ENCODE measurements around the gene NBEA. TPM values are rescaled to one million over a fixed set of nuclear protein-coding genes. Genes with fewer than 3 reads are reported as not detected.
"Not testable (repeated sequence)": the region's sequence is repeated elsewhere in the genome, so short reads cannot be mapped to it uniquely, and the experiment has no call there.

The NBEA gene
- total RNA-seq, 2 experiments from 2014 or later, result 0.12 to 0.23 TPM

DNA sequence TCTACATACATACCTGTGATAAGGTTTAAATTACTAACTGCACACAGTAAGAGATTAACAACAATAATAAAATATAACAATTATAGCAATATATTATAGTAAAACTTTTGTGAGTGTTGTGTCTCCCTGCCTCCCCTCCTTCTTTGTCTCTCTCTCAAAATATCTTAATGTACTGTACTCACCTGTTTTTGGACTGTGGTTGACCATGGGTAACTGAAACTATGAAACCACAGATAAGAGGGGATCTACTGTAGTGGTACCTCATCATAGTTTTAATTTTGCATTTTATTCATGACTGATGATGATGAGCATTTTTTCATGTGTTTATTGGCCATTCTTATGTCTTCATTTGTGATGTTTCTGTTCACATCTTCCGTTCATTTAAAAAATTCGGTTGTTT, 104.5 kb downstream of the NBEA start:
- Mint-ChIP-seq H3K4me1 (no peaks in the 10 kb centered on the region), H3K27ac (no peak overlapping the region), H3K9me3 (ENCODE audit: low read depth) (no peaks in the 10 kb centered on the region), H3K27me3 (no peaks in the 10 kb centered on the region), H3K4me3 (no peak overlapping the region), H3K36me3 (no peaks in the 10 kb centered on the region)
- ATAC-seq, result no peak
- DNase-seq, result no peak
- CTCF ChIA-PET, result no interaction called here

DNA sequence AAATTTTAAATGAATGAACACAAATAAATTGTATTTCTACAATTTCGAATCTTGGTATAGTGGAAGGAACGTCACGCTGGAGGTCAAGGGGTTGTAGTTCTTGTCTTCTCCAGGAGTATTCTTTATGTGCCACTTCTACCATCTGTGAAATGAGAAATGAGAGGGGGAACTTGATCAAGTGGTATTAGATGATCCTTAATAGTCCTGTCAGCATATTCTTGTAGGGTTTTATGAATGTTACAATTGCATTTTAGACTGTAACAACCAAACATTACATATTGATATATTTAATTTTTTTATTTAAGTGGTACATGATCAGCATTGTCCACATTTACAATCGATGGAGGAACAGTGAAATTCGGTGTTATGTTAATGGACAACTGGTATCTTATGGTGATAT, 113.6 kb downstream of the NBEA start:
- DNase-seq, result no peak
- no peaks in the 10 kb centered on the region for H3K36me3 Mint-ChIP-seq
- no peaks in the 10 kb centered on the region for H3K9me3 Mint-ChIP-seq (ENCODE audit: low read depth)
- no peak for ATAC-seq
- H3K4me3 Mint-ChIP-seq, result no peak overlapping the region
- no peaks in the 10 kb centered on the region for H3K4me1 Mint-ChIP-seq
- CTCF ChIA-PET, result no interaction called here
- no peak overlapping the region for H3K27ac Mint-ChIP-seq
- no peaks in the 10 kb centered on the region for H3K27me3 Mint-ChIP-seq

DNA sequence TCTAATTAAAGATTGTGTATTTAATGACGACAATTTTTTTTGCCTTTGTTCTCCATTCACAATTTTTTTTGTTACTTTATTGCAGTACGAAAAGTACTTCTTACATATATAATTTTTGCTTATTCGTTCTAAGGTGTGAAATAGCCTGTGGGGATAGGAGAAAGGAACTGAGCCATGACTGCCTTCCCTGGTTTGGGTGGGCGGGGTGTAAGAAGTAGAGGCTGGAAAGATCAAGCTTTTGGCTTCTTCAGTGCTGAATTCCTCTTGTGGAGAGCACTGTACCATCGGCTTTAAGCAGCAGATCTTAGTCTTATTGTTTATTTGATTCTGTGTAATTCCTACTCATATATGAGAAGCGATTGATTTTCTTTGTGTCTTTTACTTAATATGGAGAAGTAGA, 115.8 kb downstream of the NBEA start:
- DNase-seq, result no peak
- Mint-ChIP-seq H3K27me3 (no peaks in the 10 kb centered on the region), H3K9me3 (ENCODE audit: low read depth) (no peaks in the 10 kb centered on the region), H3K4me3 (no peak overlapping the region), H3K4me1 (no peaks in the 10 kb centered on the region), H3K36me3 (no peaks in the 10 kb centered on the region), H3K27ac (no peak overlapping the region)
- ATAC-seq, result no peak
- CTCF ChIA-PET, result no interaction called here

DNA sequence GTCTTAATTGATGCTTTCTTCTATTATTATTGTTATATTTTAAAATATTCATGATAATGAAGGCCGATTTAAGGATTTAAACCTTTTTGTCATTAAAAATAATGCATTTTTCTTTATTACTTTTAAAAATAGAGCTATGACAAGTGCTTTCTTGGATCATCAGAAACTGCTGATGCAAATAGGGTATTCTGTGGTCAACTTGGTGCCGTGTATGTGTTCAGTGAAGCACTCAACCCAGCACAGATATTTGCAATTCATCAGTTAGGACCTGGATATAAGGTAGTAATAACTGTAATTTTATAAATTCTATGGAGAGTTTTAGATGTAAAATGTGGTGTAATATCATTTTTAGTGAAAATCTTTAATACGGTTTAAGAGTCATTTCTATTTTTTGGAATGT, 116.5 kb downstream of the NBEA start:
- H3K9me3 Mint-ChIP-seq (ENCODE audit: low read depth); H3K4me1 Mint-ChIP-seq; H3K27me3 Mint-ChIP-seq; H3K4me3 Mint-ChIP-seq; H3K36me3 Mint-ChIP-seq; CTCF ChIA-PET; DNase-seq; ATAC-seq; H3K27ac Mint-ChIP-seq: not testable (repeated sequence)

DNA sequence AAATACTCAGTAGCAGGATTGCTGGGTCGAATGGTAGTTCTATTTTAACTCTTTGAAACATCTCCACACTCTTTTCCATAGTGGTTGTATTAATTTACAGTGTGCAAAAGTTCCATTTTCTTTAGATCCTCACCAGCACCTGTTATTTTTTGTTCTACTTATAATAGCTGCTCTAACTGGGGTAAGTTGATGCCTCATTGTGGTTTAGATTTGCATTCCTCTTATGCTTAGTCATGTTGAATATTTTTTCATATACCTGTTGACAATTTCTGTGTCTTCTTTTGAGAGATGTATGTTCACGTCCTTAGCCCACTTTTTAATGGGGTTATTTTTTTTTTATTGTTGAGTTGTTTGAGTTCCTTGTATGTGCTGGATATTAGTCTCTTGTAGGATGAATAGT, 144.6 kb downstream of the NBEA start:
- Mint-ChIP-seq H3K9me3 (ENCODE audit: low read depth) (no peaks in the 10 kb centered on the region), H3K27me3 (no peaks in the 10 kb centered on the region), H3K27ac (no peak overlapping the region), H3K36me3 (no peaks in the 10 kb centered on the region), H3K4me3 (no peak overlapping the region), H3K4me1 (no peaks in the 10 kb centered on the region)
- DNase-seq, result no peak
- CTCF ChIA-PET, result no interaction called here
- no peak for ATAC-seq

DNA sequence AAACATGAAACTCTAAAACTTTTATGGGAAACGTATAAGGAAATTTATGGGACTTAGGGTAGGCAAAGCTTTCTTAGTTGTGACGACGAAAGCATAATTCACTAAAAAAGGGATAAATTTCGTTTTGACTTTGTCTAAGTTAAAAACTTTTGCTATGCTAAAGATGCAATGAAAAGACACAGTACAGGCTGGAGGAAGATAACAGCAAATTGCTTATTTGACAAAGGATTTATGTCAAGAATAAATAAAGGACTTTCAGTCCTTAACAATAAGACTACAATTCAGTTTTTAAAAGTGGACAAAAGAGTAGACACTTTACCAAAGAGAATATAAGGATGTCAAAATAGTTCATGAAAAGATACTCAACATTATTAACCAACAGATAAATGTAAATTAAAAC, 150.2 kb downstream of the NBEA start:
- H3K27ac Mint-ChIP-seq, result no peak overlapping the region

DNA sequence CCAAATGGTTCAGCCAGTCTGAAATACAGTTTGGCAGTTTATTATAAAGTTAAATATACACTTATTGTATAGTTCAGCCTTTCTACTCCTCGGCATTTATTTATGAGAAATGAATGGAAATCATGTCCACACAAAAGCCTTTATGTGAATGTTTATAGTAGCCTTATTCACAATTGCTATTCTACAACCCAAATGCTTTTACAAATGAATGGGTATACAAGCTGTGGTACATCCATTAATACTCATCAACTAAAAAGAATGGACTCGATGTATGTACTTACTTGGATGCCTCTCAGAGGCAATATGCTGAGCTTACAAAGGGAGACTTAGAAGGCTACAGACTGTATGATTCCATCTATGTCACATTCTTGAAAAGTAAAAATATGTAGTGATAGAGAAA, 150.7 kb downstream of the NBEA start:
- H3K4me3 Mint-ChIP-seq, result no peak overlapping the region
- CTCF ChIA-PET, result no interaction called here
- no peak for DNase-seq
- H3K36me3 Mint-ChIP-seq, result no peaks in the 10 kb centered on the region
- H3K9me3 Mint-ChIP-seq (ENCODE audit: low read depth), result peaks cover 2% of the 10 kb centered on the region
- H3K27me3 Mint-ChIP-seq, result no peaks in the 10 kb centered on the region
- H3K4me1 Mint-ChIP-seq, result no peaks in the 10 kb centered on the region
- no peak for ATAC-seq
- H3K27ac Mint-ChIP-seq, result no peak overlapping the region

More for the DNA sequence above, 150.2 kb downstream of the NBEA start:
- Mint-ChIP-seq H3K9me3 (ENCODE audit: low read depth) (peaks cover 2% of the 10 kb centered on the region), H3K36me3 (no peaks in the 10 kb centered on the region), H3K4me1 (no peaks in the 10 kb centered on the region), H3K4me3 (no peak overlapping the region), H3K27me3 (no peaks in the 10 kb centered on the region)
- ATAC-seq (no peak), DNase-seq (no peak)
- CTCF ChIA-PET, result no interaction called here

DNA sequence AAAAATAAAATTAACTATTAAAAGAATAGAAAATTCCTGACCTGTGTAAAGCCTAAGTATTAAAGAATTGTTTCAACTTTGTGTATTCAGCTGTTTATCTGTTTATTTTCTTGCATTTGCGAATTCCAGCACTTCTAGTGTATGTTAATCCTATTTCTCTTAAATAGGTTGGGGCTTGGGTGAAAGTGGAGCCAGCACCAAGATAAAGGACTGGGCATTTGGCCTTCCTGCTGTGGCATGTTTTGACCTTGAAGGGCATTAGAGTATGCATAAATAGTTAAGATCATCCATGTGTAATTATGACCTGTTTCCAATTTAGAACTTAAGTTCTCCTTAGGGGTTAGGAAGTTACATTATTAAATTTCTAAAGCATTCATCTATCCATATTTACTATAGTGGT, 151.3 kb downstream of the NBEA start:
- H3K4me3 Mint-ChIP-seq, result no peak overlapping the region

DNA sequence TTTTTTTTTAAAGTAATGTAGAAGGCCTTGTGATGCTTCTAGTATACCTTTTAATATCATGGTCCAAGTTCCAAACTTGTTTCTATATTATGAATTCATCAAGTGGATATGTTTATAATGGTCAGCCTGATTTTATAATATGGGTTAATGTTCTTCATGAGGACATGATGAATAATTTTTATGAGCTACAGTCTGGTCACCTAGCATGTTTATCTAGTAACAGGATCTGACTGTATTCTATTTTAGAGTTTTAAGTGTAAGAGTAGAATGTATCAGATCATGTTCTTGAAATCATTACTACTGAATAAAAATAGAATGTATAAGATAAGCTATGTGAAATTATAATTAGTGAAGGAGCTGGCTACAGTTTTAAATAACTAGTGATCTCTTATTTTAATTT, 164.7 kb downstream of the NBEA start:
- DNase-seq; H3K36me3 Mint-ChIP-seq; H3K4me1 Mint-ChIP-seq; CTCF ChIA-PET; ATAC-seq; H3K27ac Mint-ChIP-seq; H3K27me3 Mint-ChIP-seq; H3K9me3 Mint-ChIP-seq (ENCODE audit: low read depth); H3K4me3 Mint-ChIP-seq: not testable (repeated sequence)

More for the DNA sequence above, 151.3 kb downstream of the NBEA start:
- H3K27me3 Mint-ChIP-seq, result no peaks in the 10 kb centered on the region
- no peaks in the 10 kb centered on the region for H3K4me1 Mint-ChIP-seq
- ATAC-seq (no peak), DNase-seq (no peak)
- H3K36me3 Mint-ChIP-seq, result no peaks in the 10 kb centered on the region
- CTCF ChIA-PET, result no interaction called here
- H3K27ac Mint-ChIP-seq, result no peak overlapping the region
- H3K9me3 Mint-ChIP-seq (ENCODE audit: low read depth), result peaks cover 2% of the 10 kb centered on the region

DNA sequence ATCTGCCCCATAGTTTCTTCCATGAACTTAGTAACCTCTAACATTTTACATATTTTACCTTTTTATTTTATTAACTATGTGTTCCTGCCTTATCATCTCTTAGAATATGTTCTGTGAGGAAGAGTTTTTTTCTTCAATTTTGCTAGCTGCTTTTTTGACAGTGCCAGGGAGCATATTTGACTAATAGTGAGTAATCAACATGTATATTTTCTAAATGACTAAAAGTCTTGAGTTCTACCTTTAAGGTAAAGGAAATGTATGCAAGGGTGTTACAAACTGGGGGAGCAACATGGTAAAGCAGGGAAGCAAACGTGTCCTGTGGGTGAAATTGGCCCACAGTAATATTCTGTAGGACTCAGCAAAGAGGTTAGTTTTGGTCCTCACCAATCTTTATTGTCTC, 165.5 kb downstream of the NBEA start:
- Mint-ChIP-seq H3K4me3 (no peak overlapping the region), H3K4me1 (no peaks in the 10 kb centered on the region), H3K9me3 (ENCODE audit: low read depth) (peaks cover 4% of the 10 kb centered on the region), H3K36me3 (no peaks in the 10 kb centered on the region), H3K27me3 (no peaks in the 10 kb centered on the region), H3K27ac (no peak overlapping the region)
- ATAC-seq, result no peak
- CTCF ChIA-PET, result no interaction called here
- DNase-seq, result no peak

DNA sequence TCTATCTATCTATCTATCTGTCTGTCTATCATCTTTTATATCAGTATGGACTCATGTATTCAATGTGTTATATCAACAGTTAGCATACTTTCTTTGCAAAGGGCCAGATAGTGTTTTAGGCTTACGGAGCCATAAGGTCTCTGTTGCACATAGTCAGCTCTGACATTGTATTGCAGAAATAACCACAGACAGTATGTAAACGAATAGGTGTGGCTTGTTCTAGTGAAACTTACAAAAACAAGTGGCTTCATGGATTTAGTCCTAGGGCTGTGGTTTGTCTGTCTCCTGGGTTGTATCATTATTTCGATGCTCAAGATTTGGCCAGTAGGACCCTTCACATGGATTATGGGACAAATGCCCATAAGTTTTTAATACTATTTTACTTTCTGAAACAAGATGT, 171.5 kb downstream of the NBEA start:
- H3K27me3 Mint-ChIP-seq; DNase-seq; H3K4me1 Mint-ChIP-seq; CTCF ChIA-PET; H3K9me3 Mint-ChIP-seq (ENCODE audit: low read depth); ATAC-seq; H3K27ac Mint-ChIP-seq; H3K36me3 Mint-ChIP-seq; H3K4me3 Mint-ChIP-seq: not testable (repeated sequence)

DNA sequence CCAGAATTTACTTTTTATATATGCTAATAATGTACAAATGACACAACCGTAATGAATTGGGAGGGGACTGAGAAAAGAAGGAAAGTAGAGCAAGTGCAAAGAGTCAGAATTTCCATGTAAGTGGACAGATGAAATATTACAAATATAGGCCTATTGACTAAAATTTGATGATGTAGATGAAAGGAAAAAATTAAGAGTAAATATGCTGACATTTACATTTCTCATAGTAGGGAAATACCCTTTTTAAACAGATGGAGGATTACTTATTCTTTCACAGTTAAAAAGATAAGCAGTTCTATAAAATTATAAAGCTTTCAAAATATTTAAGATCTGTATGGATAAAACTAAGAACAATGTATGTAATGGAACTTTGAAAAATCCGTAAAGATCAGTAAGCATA, 185.4 kb downstream of the NBEA start:
- Mint-ChIP-seq H3K9me3 (ENCODE audit: low read depth) (no peaks in the 10 kb centered on the region), H3K4me3 (no peak overlapping the region), H3K27ac (no peak overlapping the region), H3K27me3 (no peaks in the 10 kb centered on the region), H3K4me1 (no peaks in the 10 kb centered on the region), H3K36me3 (no peaks in the 10 kb centered on the region)
- ATAC-seq (no peak), DNase-seq (no peak)
- CTCF ChIA-PET, result no interaction called here

DNA sequence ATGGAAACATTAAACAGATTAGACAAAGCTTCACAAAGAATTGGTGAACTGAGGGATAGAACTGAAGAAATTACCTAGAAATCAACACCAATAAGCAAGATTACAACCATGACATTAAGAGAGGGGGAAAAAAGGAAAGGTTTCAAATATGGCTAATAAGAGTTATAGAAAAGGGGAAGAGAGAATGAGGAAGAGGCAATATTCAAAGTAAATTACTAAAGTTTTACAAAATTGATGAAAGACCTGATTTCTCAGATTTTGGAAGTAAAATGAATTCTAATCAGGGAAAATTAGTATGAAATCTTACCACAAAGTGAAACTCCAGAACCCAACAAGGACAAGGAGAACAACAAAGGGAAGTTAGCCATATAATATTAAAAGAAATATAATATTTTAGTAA, 187.4 kb downstream of the NBEA start:
- DNase-seq, result no peak
- ATAC-seq, result no peak
- no peaks in the 10 kb centered on the region for H3K9me3 Mint-ChIP-seq (ENCODE audit: low read depth)
- CTCF ChIA-PET, result no interaction called here
- H3K27me3 Mint-ChIP-seq, result no peaks in the 10 kb centered on the region
- no peak overlapping the region for H3K27ac Mint-ChIP-seq
- no peaks in the 10 kb centered on the region for H3K36me3 Mint-ChIP-seq
- H3K4me1 Mint-ChIP-seq, result no peaks in the 10 kb centered on the region
- no peak overlapping the region for H3K4me3 Mint-ChIP-seq

DNA sequence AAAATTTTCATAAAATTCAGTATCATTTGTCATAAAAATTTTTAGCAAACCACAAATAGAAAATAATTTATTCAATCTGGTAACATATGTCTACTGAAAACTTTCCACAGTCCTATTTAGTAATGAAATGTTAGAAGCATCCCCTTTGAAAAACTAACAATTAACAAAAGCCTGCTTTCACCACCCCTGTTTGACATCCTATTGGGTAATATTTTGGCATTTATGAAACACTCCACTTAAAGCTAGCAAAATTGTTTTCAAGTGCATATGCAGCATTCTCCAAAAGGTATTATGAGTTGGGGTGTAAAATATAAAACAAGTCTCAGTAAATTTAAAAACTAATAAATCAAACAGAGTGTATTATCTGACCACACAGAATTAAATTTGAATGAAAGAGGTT, 189.4 kb downstream of the NBEA start:
- no peak overlapping the region for H3K4me3 Mint-ChIP-seq
- H3K27ac Mint-ChIP-seq, result no peak overlapping the region
- CTCF ChIA-PET, result no interaction called here
- no peaks in the 10 kb centered on the region for H3K9me3 Mint-ChIP-seq (ENCODE audit: low read depth)
- DNase-seq (no peak), ATAC-seq (no peak)
- H3K4me1 Mint-ChIP-seq, result peaks cover 5% of the 10 kb centered on the region
- H3K27me3 Mint-ChIP-seq, result no peaks in the 10 kb centered on the region
- H3K36me3 Mint-ChIP-seq, result no peaks in the 10 kb centered on the region

DNA sequence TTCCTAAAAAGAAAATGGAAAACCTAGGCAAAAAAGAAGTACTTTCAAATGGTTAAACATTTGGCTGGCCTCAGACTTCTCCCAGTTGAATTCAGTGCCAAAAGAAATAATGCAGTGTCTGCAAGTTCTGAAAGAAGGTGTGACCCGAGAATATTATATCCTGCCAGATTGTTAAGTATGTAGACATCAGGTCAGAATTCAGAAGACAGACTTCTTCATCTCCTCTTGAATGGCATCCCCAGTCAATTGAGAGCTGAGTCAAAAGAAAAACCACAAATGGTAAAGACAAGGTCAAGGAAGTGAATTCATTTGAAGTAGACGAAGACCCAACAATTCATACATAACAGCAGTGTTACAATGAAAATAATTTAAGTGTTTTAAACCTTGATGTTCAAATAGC, 194.5 kb downstream of the NBEA start:
- CTCF ChIA-PET, result no interaction called here
- Mint-ChIP-seq H3K9me3 (ENCODE audit: low read depth) (peaks cover 2% of the 10 kb centered on the region), H3K27me3 (no peaks in the 10 kb centered on the region), H3K4me1 (peaks cover 16% of the 10 kb centered on the region), H3K27ac (no peak overlapping the region), H3K36me3 (no peaks in the 10 kb centered on the region), H3K4me3 (no peak overlapping the region)
- DNase-seq (no peak), ATAC-seq (no peak)
